LNCAP (cell line): Measurements from ENCODE around the gene HGS.

Experiments
- TF ChIP-seq, protein P1 (sequence below): fragments of 450-650 bp; IDR thresholded peaks from 2 replicates; pipeline ENCODE4 v1.5.1; 2017; ENCODE audit warnings: mild to moderate bottlenecking

The HGS gene

DNA sequence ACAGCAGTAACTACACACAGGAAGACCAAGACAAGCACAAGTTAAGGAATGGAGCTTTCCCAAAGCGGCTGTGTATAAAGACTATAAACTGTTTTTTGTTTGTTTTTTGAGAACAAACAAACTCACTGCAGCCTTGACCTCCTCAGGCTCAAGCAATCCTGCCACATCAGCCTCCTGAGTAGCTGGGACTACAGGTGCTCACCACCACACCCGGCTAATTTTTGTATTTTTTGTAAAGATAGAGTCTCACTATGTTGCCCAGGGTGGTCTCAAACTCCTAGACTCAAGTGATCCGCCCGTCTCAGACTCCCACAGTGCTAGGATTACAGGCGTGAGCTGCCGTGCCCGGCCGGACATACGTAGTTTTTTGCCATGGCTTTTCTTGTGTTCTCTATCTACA is 23.4 kb upstream of the HGS start:
- TF ChIP-seq, protein P1, sequence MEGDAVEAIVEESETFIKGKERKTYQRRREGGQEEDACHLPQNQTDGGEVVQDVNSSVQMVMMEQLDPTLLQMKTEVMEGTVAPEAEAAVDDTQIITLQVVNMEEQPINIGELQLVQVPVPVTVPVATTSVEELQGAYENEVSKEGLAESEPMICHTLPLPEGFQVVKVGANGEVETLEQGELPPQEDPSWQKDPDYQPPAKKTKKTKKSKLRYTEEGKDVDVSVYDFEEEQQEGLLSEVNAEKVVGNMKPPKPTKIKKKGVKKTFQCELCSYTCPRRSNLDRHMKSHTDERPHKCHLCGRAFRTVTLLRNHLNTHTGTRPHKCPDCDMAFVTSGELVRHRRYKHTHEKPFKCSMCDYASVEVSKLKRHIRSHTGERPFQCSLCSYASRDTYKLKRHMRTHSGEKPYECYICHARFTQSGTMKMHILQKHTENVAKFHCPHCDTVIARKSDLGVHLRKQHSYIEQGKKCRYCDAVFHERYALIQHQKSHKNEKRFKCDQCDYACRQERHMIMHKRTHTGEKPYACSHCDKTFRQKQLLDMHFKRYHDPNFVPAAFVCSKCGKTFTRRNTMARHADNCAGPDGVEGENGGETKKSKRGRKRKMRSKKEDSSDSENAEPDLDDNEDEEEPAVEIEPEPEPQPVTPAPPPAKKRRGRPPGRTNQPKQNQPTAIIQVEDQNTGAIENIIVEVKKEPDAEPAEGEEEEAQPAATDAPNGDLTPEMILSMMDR, result no peak

GRCh38 chr17:81662002-81662401 is 21.8 kb upstream of the HGS start:
- TF ChIP-seq, protein P1, result no peak

DNA sequence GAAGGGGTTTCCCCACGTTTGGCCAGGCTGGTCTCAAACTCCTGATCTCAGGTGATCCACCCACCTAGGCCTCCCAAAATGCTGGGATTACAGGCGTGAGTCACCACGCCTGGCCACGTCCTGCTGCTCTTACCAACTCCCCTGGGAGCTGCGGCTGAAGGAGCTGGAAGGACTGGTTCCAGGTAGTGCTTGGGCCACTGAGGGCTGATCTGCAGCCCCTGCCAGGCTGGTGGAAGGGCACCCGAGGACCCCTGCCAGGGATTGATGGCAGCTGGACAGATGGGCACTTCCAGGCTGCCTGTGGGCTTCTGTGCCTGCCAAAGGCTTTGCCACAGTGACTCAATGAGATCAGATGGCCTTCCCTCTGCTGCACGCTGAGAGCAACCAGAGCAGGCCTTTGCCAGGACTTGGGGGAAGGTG is 19.8 kb upstream of the HGS start:
- TF ChIP-seq, protein P1, result no peak

GRCh38 chr17:81665205-81666091 is 18.4 kb upstream of the HGS start:
- TF ChIP-seq, protein P1, result no peak

GRCh38 chr17:81666092-81666341 is 17.8 kb upstream of the HGS start:
- TF ChIP-seq, protein P1, result no peak

DNA sequence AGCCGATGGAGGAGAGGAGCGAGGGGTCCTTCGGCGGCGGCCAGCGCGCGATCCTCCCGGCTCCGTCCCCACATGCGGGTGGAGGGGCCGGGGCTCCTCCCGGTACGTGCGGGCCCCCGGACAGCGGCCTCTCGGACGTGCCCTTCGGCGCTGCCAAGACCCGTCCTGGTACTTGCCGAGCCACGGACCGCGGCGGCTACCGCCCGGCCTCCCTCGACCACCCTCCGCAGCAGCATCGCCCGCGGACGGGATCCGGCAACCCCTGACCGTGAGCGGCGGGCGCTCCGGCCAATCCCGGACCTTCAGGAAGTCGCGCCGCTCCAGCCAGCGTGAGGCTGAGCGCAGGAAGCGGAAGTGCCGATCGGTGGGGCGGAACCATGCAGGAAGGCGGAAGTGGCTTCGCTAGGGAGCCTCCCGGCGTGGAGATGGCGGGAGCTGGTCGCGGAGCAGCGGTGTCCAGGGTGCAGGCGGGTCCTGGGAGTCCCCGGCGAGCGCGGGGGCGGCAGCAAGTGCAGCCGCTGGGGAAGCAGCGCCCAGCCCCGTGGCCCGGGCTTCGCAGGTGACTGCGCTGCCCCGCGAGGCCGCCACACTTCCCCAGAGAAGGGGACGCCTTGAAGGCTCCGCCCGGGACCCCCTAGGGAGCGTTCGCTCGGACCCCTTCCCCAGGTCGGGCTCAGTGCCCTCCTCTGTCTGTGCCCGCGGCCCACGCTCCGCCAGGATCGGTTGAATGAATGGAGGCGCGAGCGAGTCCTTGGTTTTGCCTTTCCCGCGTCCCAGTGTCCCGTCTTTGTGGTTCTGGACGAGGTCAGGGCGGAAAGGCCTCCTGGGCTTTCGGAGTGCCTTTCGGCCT is 17.2 kb upstream of the HGS start, which contains the start of the genes CCDC137 and OXLD1:
Gene CCDC137 (plus strand): TSS at position 396 of the 850 bp plus-strand sequence. CDS start 30 bp downstream, at position 426.
Gene OXLD1 (minus strand): TSS at position 264 of the 850 bp plus-strand sequence. CDS start 28 bp downstream, at position 236.
- TF ChIP-seq, protein P1, result no peak

DNA sequence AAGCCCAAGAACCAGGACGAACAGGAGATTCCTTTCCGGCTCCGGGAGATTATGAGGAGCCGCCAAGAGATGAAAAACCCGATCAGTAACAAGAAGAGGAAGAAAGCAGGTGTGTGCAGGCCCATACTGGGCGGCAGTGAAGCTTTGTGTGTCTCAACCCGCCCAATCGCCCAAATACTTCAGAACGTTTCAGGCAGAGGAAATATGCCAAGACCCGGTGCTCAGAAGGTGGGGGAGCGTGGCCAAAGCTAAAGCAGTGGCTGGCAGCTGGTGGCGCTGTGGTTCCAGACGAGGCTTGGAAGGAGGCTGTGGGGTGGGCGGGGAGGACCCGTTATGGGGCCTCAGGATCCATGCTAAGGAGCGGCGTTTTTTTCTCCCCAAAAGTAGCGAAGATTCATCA is 16.1 kb upstream of the HGS start:
- TF ChIP-seq, protein P1, result no peak
